HFF-Myc (cell line): ENCODE data around the gene SORCS2.

Experiments used
- DNase-seq: peaks from one replicate; pipeline ENCODE4 v3.0.0-alpha.2; 2011; ENCODE audit warnings: low read depth; ENCODE audit errors: extremely low read depth
- H3K4me3 ChIP-seq: replicated peaks from 2 replicates; pipeline ENCODE4 v1.5.1; 2011; ENCODE audit warnings: low read depth, mild to moderate bottlenecking, control low read depth, low read length
- TF ChIP-seq, protein P1 (sequence below): IDR thresholded peaks from 2 replicates; pipeline ENCODE4 v1.5.1; 2012; ENCODE audit warnings: mild to moderate bottlenecking, low read depth, low read length, control low read depth; ENCODE audit errors: missing control alignments

SORCS2 gene

DNA sequence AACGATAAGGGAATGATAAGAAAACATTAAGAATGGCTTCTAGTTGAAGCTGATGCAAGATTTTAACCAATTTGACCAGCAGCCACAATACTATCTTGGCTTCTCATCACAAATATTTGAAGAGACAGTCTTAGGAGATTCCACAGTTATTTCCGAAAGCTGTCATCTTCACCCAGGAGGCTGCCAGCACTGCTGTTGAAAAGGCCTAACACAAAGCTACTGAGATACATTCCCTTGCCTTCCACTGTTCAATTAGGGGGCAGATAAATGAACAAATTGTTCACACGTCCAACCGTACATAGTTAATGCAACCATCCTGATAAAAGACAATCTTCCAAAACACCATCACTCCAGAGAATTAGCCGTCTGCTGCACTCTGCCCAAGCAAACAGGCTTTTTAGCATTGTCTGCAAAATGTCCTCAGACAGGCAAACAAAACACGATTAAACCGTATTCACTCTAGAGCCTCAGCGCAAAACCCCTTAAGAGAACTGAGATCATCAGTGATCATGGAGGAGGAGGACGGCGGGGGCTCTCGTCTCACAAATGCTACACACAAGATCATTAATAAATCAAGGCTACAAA lies 432.1 kb downstream of the SORCS2 start:
- TF ChIP-seq, protein P1, sequence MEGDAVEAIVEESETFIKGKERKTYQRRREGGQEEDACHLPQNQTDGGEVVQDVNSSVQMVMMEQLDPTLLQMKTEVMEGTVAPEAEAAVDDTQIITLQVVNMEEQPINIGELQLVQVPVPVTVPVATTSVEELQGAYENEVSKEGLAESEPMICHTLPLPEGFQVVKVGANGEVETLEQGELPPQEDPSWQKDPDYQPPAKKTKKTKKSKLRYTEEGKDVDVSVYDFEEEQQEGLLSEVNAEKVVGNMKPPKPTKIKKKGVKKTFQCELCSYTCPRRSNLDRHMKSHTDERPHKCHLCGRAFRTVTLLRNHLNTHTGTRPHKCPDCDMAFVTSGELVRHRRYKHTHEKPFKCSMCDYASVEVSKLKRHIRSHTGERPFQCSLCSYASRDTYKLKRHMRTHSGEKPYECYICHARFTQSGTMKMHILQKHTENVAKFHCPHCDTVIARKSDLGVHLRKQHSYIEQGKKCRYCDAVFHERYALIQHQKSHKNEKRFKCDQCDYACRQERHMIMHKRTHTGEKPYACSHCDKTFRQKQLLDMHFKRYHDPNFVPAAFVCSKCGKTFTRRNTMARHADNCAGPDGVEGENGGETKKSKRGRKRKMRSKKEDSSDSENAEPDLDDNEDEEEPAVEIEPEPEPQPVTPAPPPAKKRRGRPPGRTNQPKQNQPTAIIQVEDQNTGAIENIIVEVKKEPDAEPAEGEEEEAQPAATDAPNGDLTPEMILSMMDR = no peak
- no peak for DNase-seq
- no peak overlapping the region for H3K4me3 ChIP-seq

DNA sequence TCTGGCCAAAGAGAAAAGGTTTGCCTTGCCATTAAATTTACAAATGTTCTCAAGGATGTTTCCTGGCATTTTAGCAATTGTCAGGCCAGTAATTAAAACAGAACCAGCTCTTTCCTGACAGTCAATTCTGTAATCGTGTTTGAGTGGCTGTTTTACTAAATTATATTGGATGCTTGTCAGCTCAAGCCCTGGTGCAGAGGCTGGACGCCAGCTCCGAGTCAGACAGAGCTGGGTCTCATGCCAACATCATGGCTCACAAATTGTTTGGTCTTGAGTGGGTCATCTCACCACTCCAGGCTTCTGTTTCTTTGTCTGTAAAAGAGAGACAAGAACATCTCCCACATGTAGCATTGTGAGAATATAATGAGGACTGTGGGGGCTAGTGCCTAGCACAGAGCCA lies 432.7 kb downstream of the SORCS2 start:
- TF ChIP-seq, protein P1 = no peak

DNA sequence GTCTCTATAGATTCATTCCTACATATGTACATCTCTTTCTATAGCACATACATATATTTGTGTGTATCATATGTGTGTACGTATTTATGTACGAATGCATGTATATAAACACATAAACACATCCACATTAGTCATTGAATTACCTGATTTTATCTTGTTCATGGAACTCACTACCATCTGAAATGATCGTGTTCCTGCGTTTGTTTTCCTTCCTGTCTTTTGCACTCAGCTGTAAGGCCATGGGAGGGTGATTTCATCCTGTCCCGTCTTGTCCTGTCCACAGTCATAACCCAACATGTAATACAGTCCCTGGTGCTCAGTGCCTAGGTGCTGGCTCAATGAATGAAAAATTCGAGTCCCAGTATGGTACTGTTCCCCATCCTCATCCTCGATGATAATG lies 434.2 kb downstream of the SORCS2 start:
- no peak overlapping the region for H3K4me3 ChIP-seq
- DNase-seq = no peak
- TF ChIP-seq, protein P1 = no peak

More for the DNA sequence above, 432.7 kb downstream of the SORCS2 start:
- DNase-seq = no peak
- no peak overlapping the region for H3K4me3 ChIP-seq

DNA sequence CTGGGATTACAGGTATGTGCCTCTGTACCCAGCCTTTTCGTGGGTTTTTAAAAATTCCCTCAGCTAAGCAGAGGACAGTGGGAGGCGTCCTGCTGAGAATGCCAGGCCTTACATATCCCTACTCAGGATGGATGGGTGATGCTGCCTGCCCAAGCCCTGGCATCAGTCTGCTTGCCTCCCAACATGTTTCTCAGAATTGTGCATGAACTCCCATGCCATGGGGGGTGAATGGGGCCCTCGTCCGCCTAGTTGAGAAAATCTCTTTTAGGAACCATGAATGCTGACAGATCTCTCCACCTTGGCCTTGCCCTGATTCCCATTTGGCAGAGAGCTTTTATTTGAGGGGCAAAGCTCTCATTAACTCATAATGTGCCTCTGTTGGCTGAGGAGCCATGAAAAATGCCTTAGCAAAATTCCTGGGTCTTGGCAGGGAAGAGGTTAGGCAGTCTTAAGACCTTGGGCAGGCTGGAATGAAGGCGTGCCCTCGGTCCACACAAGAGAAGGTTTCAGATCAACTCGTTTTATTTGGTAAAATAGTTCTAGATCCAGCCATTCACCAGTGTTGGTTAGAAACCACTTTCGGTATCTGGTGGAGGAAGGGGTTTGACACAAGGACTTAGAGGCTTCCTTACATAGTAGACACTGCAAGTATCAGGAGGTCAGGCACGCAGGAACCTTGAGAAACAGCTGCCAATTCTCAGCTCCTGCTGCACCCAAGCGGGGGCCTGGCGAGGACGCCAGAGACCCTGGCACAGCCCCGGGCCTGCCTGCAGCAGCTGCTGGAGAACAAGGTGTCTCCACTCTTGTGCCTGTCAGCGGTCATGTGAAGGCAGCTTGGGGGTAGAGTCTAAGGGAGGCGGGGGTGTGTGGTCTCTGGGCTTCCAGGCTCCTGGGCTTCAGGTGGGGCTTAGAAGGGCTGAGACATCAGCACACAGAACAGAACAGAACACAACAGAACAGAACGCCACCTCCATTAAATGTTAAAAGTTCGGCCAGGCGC lies 435.2 kb downstream of the SORCS2 start:
- no peak overlapping the region for H3K4me3 ChIP-seq
- no peak for DNase-seq
- TF ChIP-seq, protein P1 = no peak

DNA sequence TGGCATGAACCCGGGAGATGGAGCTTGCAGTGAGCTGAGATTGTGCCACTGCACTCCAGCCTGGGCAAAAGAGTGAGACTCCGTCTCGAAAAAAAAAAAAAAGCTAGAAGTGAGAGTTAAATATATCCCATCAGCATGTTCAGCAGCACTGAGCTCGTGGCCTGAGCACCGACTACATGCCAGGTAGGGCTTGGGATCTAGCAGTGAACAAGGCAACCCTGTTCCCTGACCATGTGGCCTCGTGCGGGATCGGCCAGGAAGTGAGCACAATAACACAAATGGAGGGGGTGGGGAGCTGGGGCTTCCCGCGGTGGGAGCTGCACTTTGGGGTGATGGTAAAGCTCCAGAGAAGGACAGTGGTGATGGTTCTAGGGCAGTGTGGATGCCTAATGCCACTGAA lies 436.1 kb downstream of the SORCS2 start:
- H3K4me3 ChIP-seq = no peak overlapping the region
- DNase-seq = no peak
- TF ChIP-seq, protein P1 = no peak

DNA sequence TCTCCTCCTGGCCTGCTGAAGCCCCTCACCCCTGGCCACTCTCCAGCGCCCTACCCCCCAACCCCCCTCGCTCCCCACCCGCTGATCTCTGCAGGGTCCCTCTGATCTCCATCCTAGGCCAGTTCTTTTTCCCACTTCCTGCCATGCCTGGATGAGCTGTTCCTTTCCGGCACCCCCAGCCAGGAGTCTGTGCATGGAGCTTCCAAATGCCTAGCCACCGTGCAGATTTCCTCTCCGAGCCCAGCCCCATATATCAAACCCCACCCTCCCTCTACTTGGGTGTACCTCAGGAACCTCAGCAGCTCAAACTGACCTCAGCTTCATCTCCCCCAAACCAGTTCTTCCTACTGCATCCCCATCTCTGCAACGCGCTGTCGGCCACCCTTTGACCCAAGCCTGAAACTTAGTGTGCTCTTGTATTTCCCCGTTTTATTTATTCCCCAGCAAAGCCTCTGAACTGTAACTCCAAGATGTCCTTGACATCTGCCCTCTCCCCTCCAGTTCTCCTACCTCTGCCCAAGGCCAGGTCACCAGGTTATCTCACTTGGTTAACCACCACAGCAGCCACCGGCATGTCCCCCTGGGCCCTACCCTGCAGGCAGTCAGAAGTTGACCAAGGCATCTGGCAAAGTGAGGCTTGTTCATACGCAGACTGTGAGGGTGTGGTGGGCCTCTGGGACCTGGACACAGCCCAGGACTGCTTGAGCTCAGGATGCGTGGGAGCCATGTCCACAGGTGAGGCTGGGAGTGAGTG lies 437.3 kb downstream of the SORCS2 start:
- TF ChIP-seq, protein P1 = no peak
- no peak for DNase-seq
- no peak overlapping the region for H3K4me3 ChIP-seq
